GM12873 (cell line): Measurements from ENCODE around the gene DNAAF5.

Experiments
- CTCF ChIP-seq: IDR thresholded peaks from 2 replicates; pipeline ENCODE4 v1.5.1; 2012; ENCODE audit warnings: low read depth, mild to moderate bottlenecking, moderate library complexity, low read length, control low read depth; ENCODE audit not compliant: insufficient read depth; ENCODE audit errors: missing control alignments

Gene DNAAF5

GRCh38 chr7:698515-699475 is 27.7 kb upstream of the DNAAF5 start:
- no peak for TF ChIP-seq CTCF

- TF ChIP-seq CTCF = no peak
These were observed 26.9 kb upstream of the DNAAF5 start for GRCh38 chr7:699476-700170.

GRCh38 chr7:701086-701671 is 25.3 kb upstream of the DNAAF5 start:
- TF ChIP-seq CTCF = no peak

GRCh38 chr7:703049-703448 is 23.4 kb upstream of the DNAAF5 start:
- TF ChIP-seq CTCF = no peak

GRCh38 chr7:706721-707120 is 19.8 kb upstream of the DNAAF5 start:
- no peak for TF ChIP-seq CTCF

- TF ChIP-seq CTCF = no peak
These were observed 19.1 kb upstream of the DNAAF5 start for GRCh38 chr7:707296-708000.
